Testis (tissue), 2 donors: Measurements from ENCODE around the gene KLHL29.

Experiments
- POLR2A ChIP-seq: fragments of 450-650 bp; IDR thresholded peaks from one replicate; pipeline ENCODE4 v1.6.1; 2017; ENCODE audit warnings: antibody characterized with exemption, mild to moderate bottlenecking, moderate library complexity
- TF ChIP-seq, protein P1 (sequence below), 3 experiments: fragments of 450-650 bp in 2 of 3; fragments of 200-600 bp in 1 of 3; sonication (generic) in 1 of 3; IDR thresholded peaks; one replicate each; pipeline ENCODE4 v1.5.1; 2016 to 2019; ENCODE audit warnings: antibody characterized with exemption in 3 of 3, mild to moderate bottlenecking in 2 of 3, moderate library complexity in 1 of 3

GRCh38 chr2:23604731-23605130 lies 219.8 kb downstream of the KLHL29 start:
- no peak for TF ChIP-seq POLR2A
- TF ChIP-seq, protein P1, sequence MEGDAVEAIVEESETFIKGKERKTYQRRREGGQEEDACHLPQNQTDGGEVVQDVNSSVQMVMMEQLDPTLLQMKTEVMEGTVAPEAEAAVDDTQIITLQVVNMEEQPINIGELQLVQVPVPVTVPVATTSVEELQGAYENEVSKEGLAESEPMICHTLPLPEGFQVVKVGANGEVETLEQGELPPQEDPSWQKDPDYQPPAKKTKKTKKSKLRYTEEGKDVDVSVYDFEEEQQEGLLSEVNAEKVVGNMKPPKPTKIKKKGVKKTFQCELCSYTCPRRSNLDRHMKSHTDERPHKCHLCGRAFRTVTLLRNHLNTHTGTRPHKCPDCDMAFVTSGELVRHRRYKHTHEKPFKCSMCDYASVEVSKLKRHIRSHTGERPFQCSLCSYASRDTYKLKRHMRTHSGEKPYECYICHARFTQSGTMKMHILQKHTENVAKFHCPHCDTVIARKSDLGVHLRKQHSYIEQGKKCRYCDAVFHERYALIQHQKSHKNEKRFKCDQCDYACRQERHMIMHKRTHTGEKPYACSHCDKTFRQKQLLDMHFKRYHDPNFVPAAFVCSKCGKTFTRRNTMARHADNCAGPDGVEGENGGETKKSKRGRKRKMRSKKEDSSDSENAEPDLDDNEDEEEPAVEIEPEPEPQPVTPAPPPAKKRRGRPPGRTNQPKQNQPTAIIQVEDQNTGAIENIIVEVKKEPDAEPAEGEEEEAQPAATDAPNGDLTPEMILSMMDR (IDR thresholded peaks at IDR 0.05), result no peak
